PC-3 (cell line): ENCODE results near the gene HNRNPA3. TPM values are rescaled to one million over a fixed set of nuclear protein-coding genes. Genes with fewer than 3 reads are reported as not detected.
A peak's percentile ranks its signal among the peaks of the same experiment; 100 is the strongest.

Experiments used
- ATAC-seq: fragments of 200-7000 bp; cut with Tn5 transposase; 2 replicates; pipeline ENCODE4 v1.9.1; 2020; ENCODE audit warnings: mild to moderate bottlenecking, moderate library complexity
- BruUV-seq: library from RNA; stranded (reverse); fragments of 400-500 nt; replicated peaks from 2 replicates; lab custom pipeline; 2021; lab: Mats Ljungman, UMichigan
- CTCF ChIA-PET: fragments of 300-600 bp; sonication (Branson Sonifier 250); formaldehyde crosslinking; loops from one replicate; lab custom pipeline; 2022; ENCODE audit warnings: antibody characterized with exemption; lab: Charles Lee
- POLR2A ChIA-PET: fragments of 300-600 bp; sonication (Branson Sonifier 250); formaldehyde crosslinking; loops from one replicate; lab custom pipeline; 2022; ENCODE audit warnings: antibody characterized with exemption; ENCODE audit not compliant: unreplicated experiment; lab: Charles Lee
- DNase-seq: peaks from one replicate; pipeline ENCODE4 v3.0.0-alpha.2; 2015
- H2AFZ ChIP-seq: fragments of 300-600 bp; sonication (generic); 2 replicates; pipeline ENCODE4 v1.6.0; 2016; ENCODE audit warnings: antibody characterized with exemption, low read length
- H3F3A ChIP-seq: fragments of 300-600 bp; sonication (generic); one replicate; pipeline ENCODE4 v1.6.0; 2017; ENCODE audit warnings: antibody characterized with exemption, low read length, control low read depth, mild to moderate bottlenecking; ENCODE audit not compliant: unreplicated experiment
- H3K27ac ChIP-seq: fragments of 300-600 bp; sonication (generic); 2 replicates; pipeline ENCODE4 v1.5.1; 2016; ENCODE audit warnings: mild to moderate bottlenecking, low read length
- H3K27me3 ChIP-seq: fragments of 300-600 bp; sonication (generic); 2 replicates; pipeline ENCODE4 v1.6.1; 2016; ENCODE audit warnings: low read length, mixed read lengths
- H3K36me3 ChIP-seq: fragments of 300-600 bp; sonication (generic); 2 replicates; pipeline ENCODE4 v1.6.1; 2016; ENCODE audit warnings: low read depth, mixed run types, low read length, mixed read lengths
- H3K4me1 ChIP-seq: fragments of 300-600 bp; sonication (generic); 2 replicates; pipeline ENCODE4 v1.5.1; 2016; ENCODE audit warnings: low read length; ENCODE audit not compliant: insufficient read depth
- H3K4me2 ChIP-seq: fragments of 300-600 bp; sonication (generic); 2 replicates; pipeline ENCODE4 v1.6.0; 2016; ENCODE audit warnings: low read length
- H3K4me3 ChIP-seq: fragments of 300-600 bp; sonication (generic); 2 replicates; pipeline ENCODE4 v1.5.1; 2016; ENCODE audit warnings: mild to moderate bottlenecking, low read length, mixed read lengths
- H3K79me2 ChIP-seq: fragments of 300-600 bp; sonication (generic); 2 replicates; pipeline ENCODE4 v1.6.1; 2017; ENCODE audit warnings: low read length, mixed read lengths
- H3K9ac ChIP-seq: fragments of 300-600 bp; sonication (generic); 2 replicates; pipeline ENCODE4 v1.6.0; 2016; ENCODE audit warnings: mild to moderate bottlenecking, low read length
- H3K9me2 ChIP-seq: fragments of 300-600 bp; sonication (generic); replicated peaks from 2 replicates; pipeline ENCODE4 v1.6.1; 2016; ENCODE audit warnings: mixed run types, low read length, mixed read lengths
- H3K9me3 ChIP-seq: fragments of 300-600 bp; sonication (generic); 2 replicates; pipeline ENCODE4 v1.6.1; 2016; ENCODE audit warnings: low read length, mixed read lengths
- H4K20me1 ChIP-seq: fragments of 300-600 bp; sonication (generic); 2 replicates; pipeline ENCODE4 v1.6.1; 2016; ENCODE audit warnings: low read length, mixed read lengths
- CTCF ChIP-seq: fragments of 300-600 bp; sonication (generic); conservative IDR thresholded peaks from 2 replicates; pipeline ENCODE4 v1.5.1; 2017; ENCODE audit warnings: antibody characterized with exemption, low read depth, mild to moderate bottlenecking, low read length
- EZH2 ChIP-seq: fragments of 300-600 bp; sonication (generic); IDR thresholded peaks from one replicate; pipeline ENCODE4 v1.6.1; 2017; ENCODE audit warnings: antibody characterized with exemption, mild to moderate bottlenecking, low read length; ENCODE audit not compliant: unreplicated experiment
- EZH2phosphoT487 ChIP-seq: fragments of 300-600 bp; sonication (generic); IDR thresholded peaks from 2 replicates; pipeline ENCODE4 v1.6.1; 2018; ENCODE audit warnings: mild to moderate bottlenecking, antibody characterized with exemption, low read length, borderline replicate concordance
- intact Hi-C: fragments of 100-400 bp; cut with micrococcal nuclease; formaldehyde crosslinking; loops from 2 replicates; pipeline ENCODE4 v1.9.0; 2023
- total RNA-seq: library from RNA; depleted of rRNA; stranded (reverse); fragments of >200 nt; gene quantifications from 2 replicates; pipeline ENCODE4 v1.2.3, GENCODE V29; 2014

HNRNPA3 gene
- total RNA-seq, 1 experiment from 2014 or later, result 50.3 TPM

- peaks cover 25% of the 10 kb centered on the region for H4K20me1 ChIP-seq
- H3K9me3 ChIP-seq, result no peaks in the 10 kb centered on the region
- peak; percentile 51 for DNase-seq
- peaks cover 49% of the 10 kb centered on the region for H3K4me1 ChIP-seq
- no peak overlapping the region for H3K9ac ChIP-seq
- H3K4me3 ChIP-seq, result no peak overlapping the region
- peak overlapping the region; percentile 2; the same call in 1 of the 2 replicates for H3K4me2 ChIP-seq
- ChIA-PET CTCF (no interaction called here), POLR2A (no interaction called here)
- peaks cover 16% of the 10 kb centered on the region for H3K36me3 ChIP-seq
- H3K27me3 ChIP-seq, result no peaks in the 10 kb centered on the region
- peak; percentile 6; the same call in 1 of the 2 replicates for ATAC-seq
- H3F3A ChIP-seq, result no peaks in the 10 kb centered on the region
- no peak overlapping the region for H3K27ac ChIP-seq
- intact Hi-C loops, result no loop called here
- no TSS peak for BruUV-seq
- TF ChIP-seq EZH2phosphoT487, result no peak
- no peak for TF ChIP-seq EZH2
- no peak for TF ChIP-seq CTCF
- no peak overlapping the region for H2AFZ ChIP-seq
- no peaks in the 10 kb centered on the region for H3K9me2 ChIP-seq
- peaks cover 94% of the 10 kb centered on the region for H3K79me2 ChIP-seq
Observed at GRCh38 chr2:177237932-177238331, 25.3 kb downstream of the HNRNPA3 start.

- no peak for ATAC-seq
- no TSS peak for BruUV-seq
- peaks cover 97% of the 10 kb centered on the region for H3K79me2 ChIP-seq
- H3K4me1 ChIP-seq, result peaks cover 56% of the 10 kb centered on the region
- no peak overlapping the region for H3K27ac ChIP-seq
- H3K4me2 ChIP-seq, result no peak overlapping the region
- ChIA-PET POLR2A (interaction anchor here (0.6 to 1.2 kb wide), 3 partner anchors 24 to 97 kb away, joined by 3 to 7 read pairs (median 3); no protein-coding TSS in a partner anchor), CTCF (no interaction called here)
- H3K9me2 ChIP-seq, result no peaks in the 10 kb centered on the region
- no peak for TF ChIP-seq EZH2
- TF ChIP-seq EZH2phosphoT487, result no peak
- no peak for TF ChIP-seq CTCF
- H3K4me3 ChIP-seq, result no peak overlapping the region
- no peak for DNase-seq
- peaks cover 25% of the 10 kb centered on the region for H4K20me1 ChIP-seq
- peaks cover 6% of the 10 kb centered on the region; the same call in 1 of the 2 replicates for H3K36me3 ChIP-seq
- H3K9me3 ChIP-seq, result no peaks in the 10 kb centered on the region
- no peak overlapping the region for H3K9ac ChIP-seq
- H3F3A ChIP-seq, result no peaks in the 10 kb centered on the region
- H3K27me3 ChIP-seq, result no peaks in the 10 kb centered on the region
- intact Hi-C loops, result no loop called here
- H2AFZ ChIP-seq, result no peak overlapping the region
Observed at GRCh38 chr2:177239053-177239452, 26.5 kb downstream of the HNRNPA3 start.

GRCh38 chr2:177239932-177240630 lies 27.5 kb downstream of the HNRNPA3 start:
- Histone ChIP-seq H3F3A (no peaks in the 10 kb centered on the region), H3K4me3 (no peak overlapping the region), H3K4me2 (peak overlapping the region; percentile 32), H3K4me1 (peaks cover 64% of the 10 kb centered on the region), H3K27ac (peak overlapping the region; percentile 21), H3K79me2 (peaks cover 98% of the 10 kb centered on the region), H4K20me1 (peaks cover 25% of the 10 kb centered on the region), H3K9me2 (no peaks in the 10 kb centered on the region), H2AFZ (no peak overlapping the region), H3K27me3 (no peaks in the 10 kb centered on the region), H3K9ac (no peak overlapping the region), H3K36me3 (0 out of 2 replicates have a peak, but pooled peaks cover 2% of the 10 kb centered on the region), H3K9me3 (no peaks in the 10 kb centered on the region)
- TF ChIP-seq EZH2phosphoT487 (no peak), EZH2 (no peak), CTCF (no peak)
- ATAC-seq, result peak; percentile 57
- DNase-seq, result peak; percentile 54
- no TSS peak for BruUV-seq
- ChIA-PET CTCF (no interaction called here), POLR2A (interaction anchor here (0.6 to 1.2 kb wide), 6 partner anchors 23 to 155 kb away, joined by 3 to 7 read pairs (median 4); no protein-coding TSS in a partner anchor)
- intact Hi-C loops, result no loop called here
